ENCODE measurements around the gene FCER1G.

GRCh38 chr1:161171191-161171590 is 43.9 kb upstream of the FCER1G start:
- no peak for TF ChIP-seq CTCF (IDR thresholded peaks at IDR 0.05)
- TF ChIP-seq POLR2A (IDR thresholded peaks at IDR 0.05) = no peak

All from esophagus squamous epithelium (tissue), 4 donors.